ENCODE results near the gene CNOT3.

DNA sequence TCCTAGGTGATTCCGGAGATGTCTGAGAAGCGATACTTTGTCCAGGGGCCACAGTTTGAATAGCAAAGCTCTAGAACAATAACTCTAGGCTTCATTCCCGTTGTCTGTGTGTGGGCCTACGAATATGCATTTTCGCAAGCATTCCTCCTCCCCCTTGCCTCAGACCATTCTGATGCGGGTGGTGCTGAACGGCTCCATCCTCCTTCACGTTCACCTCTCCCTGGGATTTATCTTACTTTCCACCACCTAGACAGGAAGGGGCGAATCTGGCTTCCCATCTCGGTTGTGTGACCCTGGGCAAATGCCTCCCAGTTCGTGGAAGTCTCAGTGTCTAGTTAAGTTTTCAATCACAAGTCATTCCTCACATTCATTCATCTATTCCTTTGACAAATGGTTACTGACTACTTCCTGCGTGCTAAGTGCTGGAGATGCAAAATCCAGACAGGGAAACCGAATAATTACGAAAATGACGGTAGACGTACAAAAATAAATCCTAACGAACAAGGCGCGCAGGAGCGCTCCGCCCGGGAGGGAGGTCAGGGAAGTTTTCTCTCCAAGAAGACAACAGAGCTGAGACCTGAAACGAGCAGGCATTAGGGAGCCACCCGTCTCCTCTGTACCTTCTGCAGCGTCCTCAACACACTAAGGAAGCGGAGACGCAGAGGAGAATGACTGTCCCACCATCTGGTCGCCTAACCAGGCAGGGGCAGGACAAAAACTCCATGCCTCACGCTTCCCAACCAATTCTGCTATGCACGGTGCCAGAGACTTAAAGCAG lies 1.3 kb upstream of the CNOT3 start:
- TF ChIP-seq, protein P1, sequence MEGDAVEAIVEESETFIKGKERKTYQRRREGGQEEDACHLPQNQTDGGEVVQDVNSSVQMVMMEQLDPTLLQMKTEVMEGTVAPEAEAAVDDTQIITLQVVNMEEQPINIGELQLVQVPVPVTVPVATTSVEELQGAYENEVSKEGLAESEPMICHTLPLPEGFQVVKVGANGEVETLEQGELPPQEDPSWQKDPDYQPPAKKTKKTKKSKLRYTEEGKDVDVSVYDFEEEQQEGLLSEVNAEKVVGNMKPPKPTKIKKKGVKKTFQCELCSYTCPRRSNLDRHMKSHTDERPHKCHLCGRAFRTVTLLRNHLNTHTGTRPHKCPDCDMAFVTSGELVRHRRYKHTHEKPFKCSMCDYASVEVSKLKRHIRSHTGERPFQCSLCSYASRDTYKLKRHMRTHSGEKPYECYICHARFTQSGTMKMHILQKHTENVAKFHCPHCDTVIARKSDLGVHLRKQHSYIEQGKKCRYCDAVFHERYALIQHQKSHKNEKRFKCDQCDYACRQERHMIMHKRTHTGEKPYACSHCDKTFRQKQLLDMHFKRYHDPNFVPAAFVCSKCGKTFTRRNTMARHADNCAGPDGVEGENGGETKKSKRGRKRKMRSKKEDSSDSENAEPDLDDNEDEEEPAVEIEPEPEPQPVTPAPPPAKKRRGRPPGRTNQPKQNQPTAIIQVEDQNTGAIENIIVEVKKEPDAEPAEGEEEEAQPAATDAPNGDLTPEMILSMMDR (IDR thresholded peaks at IDR 0.05; ENCODE audit: poor library complexity), result no peak
- TF ChIP-seq EZH2 (IDR thresholded peaks at IDR 0.05; ENCODE audit: borderline replicate concordance) (no peak), EZH2phosphoT487 (IDR thresholded peaks at IDR 0.05; ENCODE audit: low read depth, severe bottlenecking, unreplicated experiment) (no peak)
